ENCODE results near the gene MOB1A. TPM values are rescaled to one million over a fixed set of nuclear protein-coding genes. Genes with fewer than 3 reads are reported as not detected.

The MOB1A gene
- total RNA-seq, 1 experiment from 2014 or later, result 95.1 TPM

DNA sequence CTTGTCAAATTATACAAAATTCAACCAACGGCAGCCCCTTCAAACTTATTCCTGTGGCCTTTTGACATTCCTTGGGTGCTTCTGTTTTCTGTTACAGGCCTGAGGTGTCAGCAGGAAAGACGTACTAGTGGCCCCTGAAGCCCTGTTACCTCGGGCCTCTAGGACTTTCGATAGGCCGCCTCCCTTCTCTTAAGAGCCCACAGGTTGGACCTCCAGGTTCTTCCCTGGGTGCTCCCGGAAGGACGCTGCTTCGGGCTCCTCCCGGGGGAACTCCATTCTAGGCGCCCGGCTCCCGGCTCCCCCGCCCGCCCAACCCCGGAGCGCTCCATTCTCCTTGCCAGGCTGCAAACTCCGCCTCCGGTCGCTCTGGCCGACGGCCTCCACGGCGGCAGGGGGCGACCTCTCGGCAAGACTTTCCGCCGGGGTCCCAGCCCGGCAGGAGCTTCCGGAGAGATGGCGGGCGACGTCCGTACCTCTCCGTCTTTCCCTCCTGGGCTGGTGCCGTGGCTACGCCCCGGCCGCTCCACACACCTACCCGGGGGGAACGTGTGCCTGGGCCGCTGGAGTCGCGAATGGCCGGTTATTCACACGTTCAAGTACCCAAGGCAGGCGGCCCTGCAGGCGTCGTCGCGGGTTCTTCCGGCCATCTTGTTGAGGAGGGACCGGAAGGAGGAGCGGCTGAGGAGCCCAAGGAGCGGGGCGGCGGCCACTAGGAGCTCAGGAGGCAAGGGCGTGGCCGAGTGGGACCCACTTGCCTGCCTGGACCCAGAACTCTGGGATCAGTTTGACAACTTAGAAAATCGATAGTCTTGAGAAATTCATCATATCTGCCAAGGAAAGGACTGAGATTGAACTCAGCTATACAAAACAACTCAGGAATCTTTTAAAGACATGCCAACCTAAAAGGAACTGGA, 58.5 kb downstream of the MOB1A start:
- H3K27ac ChIP-seq (ENCODE audit: insufficient read length, low read depth, low read length), result no peak overlapping the region
- no peak overlapping the region; the same call in 1 of the 2 replicates for H3K4ac ChIP-seq (ENCODE audit: low read depth, low read length)
- H4K91ac ChIP-seq (ENCODE audit: insufficient read length, low read depth, low read length), result no peak overlapping the region
- no peaks in the 10 kb centered on the region for H3K27me3 ChIP-seq (ENCODE audit: insufficient read depth, low read length)
- no peaks in the 10 kb centered on the region for H3K79me1 ChIP-seq (ENCODE audit: insufficient read depth, low read depth, low read length, poor library complexity, severe bottlenecking)
- no peak overlapping the region for H3K23ac ChIP-seq (ENCODE audit: insufficient read length, low read depth, low read length)
- no peak overlapping the region for H2AK5ac ChIP-seq (ENCODE audit: insufficient read length, low read length)
- H3K4me2 ChIP-seq (ENCODE audit: insufficient read depth, insufficient read length, low read length), result no peak overlapping the region
- peak; percentile 90 for DNase-seq
- H3K79me2 ChIP-seq (ENCODE audit: insufficient read depth, low read length), result no peaks in the 10 kb centered on the region
- WGBS (ENCODE audit: extremely low coverage, insufficient read length, low lambda C conversion rate), result no CpG with 5 or more reads among the region's 59 CpGs
- peak overlapping the region; percentile 26 for H2BK20ac ChIP-seq (ENCODE audit: low read depth, low read length, poor library complexity, severe bottlenecking)
- Mint-ChIP-seq H3K4me3 (no peak overlapping the region), H3K4me1 (no peaks in the 10 kb centered on the region), H3K27me3 (ENCODE audit: low read depth) (peaks cover 7% of the 10 kb centered on the region), H3K27ac (no peak overlapping the region), H3K9me3 (peaks cover 16 to 18% of the 10 kb centered on the region in 2 experiments), H3K36me3 (ENCODE audit: insufficient read depth in 1 of 3, low read depth in 3 of 3) (peaks cover 3 to 10% (median 3%) of the 10 kb centered on the region in 3 experiments; a peak in 4 of 7 replicates)
- H2BK15ac ChIP-seq (ENCODE audit: low read depth, low read length), result no peak overlapping the region
- no peak overlapping the region for H2BK12ac ChIP-seq (ENCODE audit: insufficient read length, low read depth, low read length)
- no peak overlapping the region for H3K56ac ChIP-seq (ENCODE audit: insufficient read length, low read depth, low read length)
- H3K23me2 ChIP-seq (ENCODE audit: insufficient read length, low read depth, low read length, poor library complexity, severe bottlenecking), result peaks cover 3% of the 10 kb centered on the region
- H3K14ac ChIP-seq (ENCODE audit: insufficient read depth, low read length), result peak overlapping the region; percentile 99; the same call in 1 of the 2 replicates
- H3K4me1 ChIP-seq (ENCODE audit: insufficient read depth, low read length), result no peaks in the 10 kb centered on the region
- TF ChIP-seq, protein P1, sequence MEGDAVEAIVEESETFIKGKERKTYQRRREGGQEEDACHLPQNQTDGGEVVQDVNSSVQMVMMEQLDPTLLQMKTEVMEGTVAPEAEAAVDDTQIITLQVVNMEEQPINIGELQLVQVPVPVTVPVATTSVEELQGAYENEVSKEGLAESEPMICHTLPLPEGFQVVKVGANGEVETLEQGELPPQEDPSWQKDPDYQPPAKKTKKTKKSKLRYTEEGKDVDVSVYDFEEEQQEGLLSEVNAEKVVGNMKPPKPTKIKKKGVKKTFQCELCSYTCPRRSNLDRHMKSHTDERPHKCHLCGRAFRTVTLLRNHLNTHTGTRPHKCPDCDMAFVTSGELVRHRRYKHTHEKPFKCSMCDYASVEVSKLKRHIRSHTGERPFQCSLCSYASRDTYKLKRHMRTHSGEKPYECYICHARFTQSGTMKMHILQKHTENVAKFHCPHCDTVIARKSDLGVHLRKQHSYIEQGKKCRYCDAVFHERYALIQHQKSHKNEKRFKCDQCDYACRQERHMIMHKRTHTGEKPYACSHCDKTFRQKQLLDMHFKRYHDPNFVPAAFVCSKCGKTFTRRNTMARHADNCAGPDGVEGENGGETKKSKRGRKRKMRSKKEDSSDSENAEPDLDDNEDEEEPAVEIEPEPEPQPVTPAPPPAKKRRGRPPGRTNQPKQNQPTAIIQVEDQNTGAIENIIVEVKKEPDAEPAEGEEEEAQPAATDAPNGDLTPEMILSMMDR (conservative IDR thresholded peaks at IDR 0.05), result no peak; the same call in 2 of the 3 replicates
- no peak overlapping the region for H3K9ac ChIP-seq (ENCODE audit: extremely low read depth, insufficient read length, low read length)
- peak overlapping the region; percentile 72 for H2BK120ac ChIP-seq (ENCODE audit: low read depth, low read length, poor library complexity, severe bottlenecking)
- H2AFZ ChIP-seq (ENCODE audit: low read length), result peak overlapping the region; percentile 95
- H3K9me3 ChIP-seq (ENCODE audit: control insufficient read depth, low read depth, low read length), result peaks cover 13% of the 10 kb centered on the region
- no peak overlapping the region for H4K8ac ChIP-seq (replicated peaks; ENCODE audit: insufficient read length, low read depth, low read length)
- H2BK5ac ChIP-seq (ENCODE audit: insufficient read length, low read length), result peak overlapping the region; percentile 72
- H4K5ac ChIP-seq (ENCODE audit: insufficient read length, low read depth, low read length), result peak overlapping the region; percentile 96
- no peak overlapping the region for H3T11ph ChIP-seq (ENCODE audit: low read length)
- peak overlapping the region; percentile 97 for H3K18ac ChIP-seq (ENCODE audit: insufficient read length, low read depth, low read length)
- no peaks in the 10 kb centered on the region for H4K20me1 ChIP-seq (ENCODE audit: control insufficient read depth, insufficient read depth, insufficient read length)

All from H9 (cell line).